ENCODE measurements around the gene CRTC3.
"Not testable (repeated sequence)": the region's sequence is repeated elsewhere in the genome, so short reads cannot be mapped to it uniquely, and the experiment has no call there.

CRTC3 gene

DNA sequence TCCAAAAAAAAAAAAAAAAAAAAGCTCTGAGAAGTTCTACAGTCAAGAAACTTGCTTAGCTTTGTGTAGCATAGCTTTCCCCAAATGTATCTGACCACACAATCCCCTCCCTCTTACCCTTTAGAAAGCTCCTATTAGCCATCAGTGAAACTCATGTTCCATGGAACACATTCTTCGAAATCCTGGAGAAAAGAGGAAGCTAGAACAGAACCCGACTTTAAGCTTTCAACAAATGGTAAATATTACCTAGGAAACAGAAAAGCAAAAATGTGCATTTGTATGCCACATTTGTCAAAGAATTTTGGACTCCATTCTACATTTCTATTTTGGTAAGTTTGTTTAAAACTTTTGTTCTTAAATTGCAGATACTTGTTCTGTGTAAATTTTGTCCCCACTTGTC lies 17.4 kb upstream of the CRTC3 start:
- no peak for TF ChIP-seq ZNF274 (IDR thresholded peaks at IDR 0.05; ENCODE audit: low read depth, low read length)
- H3K4me3 ChIP-seq (ENCODE audit: low read length): no peak overlapping the region

GRCh38 chr15:90512981-90513380 lies 16.7 kb upstream of the CRTC3 start:
- H3K4me3 ChIP-seq (ENCODE audit: low read length): no peak overlapping the region
- no peak for TF ChIP-seq ZNF274 (IDR thresholded peaks at IDR 0.05; ENCODE audit: low read depth, low read length)

DNA sequence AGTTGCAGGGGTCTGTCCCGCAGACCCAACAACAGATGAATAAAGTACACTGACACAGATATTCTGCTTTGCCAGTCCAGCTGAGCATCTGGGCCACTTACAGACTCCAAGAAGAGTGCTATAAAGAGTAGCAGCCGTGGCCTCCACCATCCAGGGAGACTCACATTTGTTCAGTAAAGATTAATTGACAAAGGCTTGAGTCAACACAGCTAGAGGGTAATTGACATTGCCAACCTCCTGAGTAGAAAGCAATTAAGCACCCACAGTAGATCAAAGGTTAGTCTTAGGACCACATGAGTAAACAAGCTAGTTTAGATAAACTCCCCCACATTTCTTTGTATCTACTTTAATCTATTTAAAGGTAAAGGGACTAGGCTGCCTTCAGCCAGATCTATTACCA lies 16.3 kb upstream of the CRTC3 start:
- no peak overlapping the region for H3K4me3 ChIP-seq (ENCODE audit: low read length)
- no peak for TF ChIP-seq ZNF274 (IDR thresholded peaks at IDR 0.05; ENCODE audit: low read depth, low read length)

DNA sequence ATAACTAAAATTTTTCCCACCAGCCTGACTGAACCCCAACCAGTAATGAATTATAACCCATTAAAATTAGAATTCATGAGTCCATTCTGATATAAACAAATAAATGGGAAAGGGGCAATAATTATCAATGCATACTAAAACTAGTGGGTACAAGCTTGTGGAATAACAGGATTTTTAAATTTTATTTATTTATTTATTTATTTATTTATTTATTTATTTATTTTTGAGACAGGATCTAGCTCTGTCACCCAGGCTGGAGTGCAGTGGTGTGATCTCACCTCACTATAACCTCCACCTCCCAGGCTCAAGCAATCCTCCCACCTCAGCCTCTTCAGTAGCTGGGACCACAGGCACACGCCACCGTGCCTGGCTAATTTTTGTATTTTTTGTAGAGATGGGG lies 15.8 kb upstream of the CRTC3 start:
- not testable (repeated sequence) for H3K4me3 ChIP-seq (ENCODE audit: low read length)

DNA sequence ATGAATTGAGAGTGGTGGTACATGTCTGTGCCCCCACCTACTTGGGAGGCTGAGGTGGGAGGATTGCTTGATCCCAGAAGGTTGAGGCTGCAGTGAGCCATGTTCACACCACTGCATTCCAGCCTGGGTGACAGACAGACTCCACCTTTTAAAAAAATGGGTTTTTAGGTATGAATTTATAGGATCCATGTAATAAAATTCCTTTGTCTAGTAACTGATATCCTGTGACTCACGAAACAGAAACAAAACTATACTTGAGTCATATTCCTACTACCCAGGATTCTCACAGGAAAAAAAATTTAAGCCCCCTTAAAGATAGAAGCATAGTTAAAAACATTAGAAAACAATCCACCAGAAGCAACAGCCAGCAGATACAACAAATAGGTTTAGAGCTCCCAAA lies 10.0 kb upstream of the CRTC3 start:
- no peak overlapping the region for H3K4me3 ChIP-seq (ENCODE audit: low read length)
- no peak for TF ChIP-seq ZNF274 (IDR thresholded peaks at IDR 0.05; ENCODE audit: low read depth, low read length)

GRCh38 chr15:90520365-90520764 lies 9.4 kb upstream of the CRTC3 start:
- H3K4me3 ChIP-seq (ENCODE audit: low read length): no peak overlapping the region
- TF ChIP-seq ZNF274 (IDR thresholded peaks at IDR 0.05; ENCODE audit: low read depth, low read length): no peak

DNA sequence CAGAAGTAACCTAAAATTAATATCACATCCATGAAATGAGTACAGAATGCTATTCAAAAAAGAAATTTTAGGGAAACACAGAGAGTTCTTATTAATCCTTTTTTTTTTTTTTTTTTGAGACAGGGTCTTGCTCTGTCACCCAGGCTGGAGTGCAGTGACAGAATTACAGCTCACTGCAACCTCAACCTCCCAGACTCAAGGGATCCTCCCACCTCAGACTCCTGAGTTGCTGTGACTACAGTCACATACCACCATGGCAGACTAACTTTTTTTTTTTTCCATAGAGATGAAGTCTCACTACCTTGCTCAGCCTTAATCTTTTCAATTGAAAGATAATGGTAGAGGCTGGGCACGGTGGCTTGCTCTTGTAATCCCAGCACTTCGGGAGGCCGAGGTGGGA lies 6.3 kb upstream of the CRTC3 start:
- no peak for TF ChIP-seq ZNF274 (IDR thresholded peaks at IDR 0.05; ENCODE audit: low read depth, low read length)

GRCh38 chr15:90524018-90524803 lies 5.5 kb upstream of the CRTC3 start:
- peak overlapping the region; percentile 29; the same call in 1 of the 2 replicates for H3K4me3 ChIP-seq (ENCODE audit: low read length)

More for the DNA sequence above, 6.3 kb upstream of the CRTC3 start:
- H3K4me3 ChIP-seq (ENCODE audit: low read length): no peak overlapping the region

DNA sequence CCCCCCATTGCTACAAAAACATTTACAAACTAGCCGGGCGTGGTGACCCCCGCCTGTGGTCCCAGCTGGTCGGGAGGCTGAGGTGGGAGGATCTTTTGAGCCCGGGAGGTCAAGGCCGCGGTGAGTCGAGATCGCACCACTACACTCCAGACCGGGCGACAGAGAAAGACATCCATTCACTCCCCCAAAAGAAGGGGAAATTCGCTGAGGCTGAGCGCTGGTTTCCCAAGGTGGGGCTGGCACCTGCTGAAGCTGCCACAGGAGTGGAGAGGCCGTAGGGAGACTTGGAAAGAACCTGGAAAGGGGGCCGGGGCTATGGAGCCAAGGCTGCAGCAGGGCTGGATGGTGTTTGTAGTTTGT lies 732 bp upstream of the CRTC3 start:
- peak overlapping the region; percentile 83; the same call in 1 of the 2 replicates for H3K4me3 ChIP-seq (ENCODE audit: low read length)
- TF ChIP-seq ZNF274 (IDR thresholded peaks at IDR 0.05; ENCODE audit: low read depth, low read length): no peak

- no peak for TF ChIP-seq ZNF274 (IDR thresholded peaks at IDR 0.05; ENCODE audit: low read depth, low read length)
- H3K4me3 ChIP-seq (ENCODE audit: low read length): peak overlapping the region; percentile 83
Measured at GRCh38 chr15:90530250-90531051, 728 bp downstream of the CRTC3 start.

GRCh38 chr15:90531147-90531546 lies 1.4 kb downstream of the CRTC3 start:
- peak overlapping the region; percentile 83 for H3K4me3 ChIP-seq (ENCODE audit: low read length)

DNA sequence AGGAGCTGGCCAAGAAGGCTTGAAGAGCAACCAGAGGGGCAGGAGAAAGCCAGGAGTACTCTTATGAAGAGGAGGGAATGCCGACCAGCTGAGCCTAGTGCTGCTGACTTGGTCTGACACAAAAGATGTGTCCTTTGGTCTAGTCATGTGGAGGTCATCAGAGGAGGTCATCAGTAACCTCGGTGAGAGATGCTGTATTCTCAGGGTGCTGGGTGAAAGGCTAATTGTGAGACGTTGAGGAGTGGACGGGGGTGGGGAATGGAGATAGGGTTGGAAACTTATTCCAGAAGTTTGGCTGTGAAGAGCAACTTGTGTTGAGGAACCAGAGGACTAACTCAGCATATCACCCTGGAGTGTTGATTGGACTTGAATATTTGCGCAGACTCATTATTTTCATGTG lies 5.5 kb downstream of the CRTC3 start:
- H3K4me3 ChIP-seq (ENCODE audit: low read length): no peak overlapping the region
- no peak for TF ChIP-seq ZNF274 (IDR thresholded peaks at IDR 0.05; ENCODE audit: low read depth, low read length)

More at GRCh38 chr15:90531147-90531546, 1.4 kb downstream of the CRTC3 start:
- TF ChIP-seq ZNF274 (IDR thresholded peaks at IDR 0.05; ENCODE audit: low read depth, low read length): no peak

GRCh38 chr15:90539789-90540188 lies 10.1 kb downstream of the CRTC3 start:
- no peak overlapping the region for H3K4me3 ChIP-seq (ENCODE audit: low read length)
- no peak for TF ChIP-seq ZNF274 (IDR thresholded peaks at IDR 0.05; ENCODE audit: low read depth, low read length)

GRCh38 chr15:90540768-90541167 lies 11.0 kb downstream of the CRTC3 start:
- no peak overlapping the region for H3K4me3 ChIP-seq (ENCODE audit: low read length)
- no peak for TF ChIP-seq ZNF274 (IDR thresholded peaks at IDR 0.05; ENCODE audit: low read depth, low read length)

DNA sequence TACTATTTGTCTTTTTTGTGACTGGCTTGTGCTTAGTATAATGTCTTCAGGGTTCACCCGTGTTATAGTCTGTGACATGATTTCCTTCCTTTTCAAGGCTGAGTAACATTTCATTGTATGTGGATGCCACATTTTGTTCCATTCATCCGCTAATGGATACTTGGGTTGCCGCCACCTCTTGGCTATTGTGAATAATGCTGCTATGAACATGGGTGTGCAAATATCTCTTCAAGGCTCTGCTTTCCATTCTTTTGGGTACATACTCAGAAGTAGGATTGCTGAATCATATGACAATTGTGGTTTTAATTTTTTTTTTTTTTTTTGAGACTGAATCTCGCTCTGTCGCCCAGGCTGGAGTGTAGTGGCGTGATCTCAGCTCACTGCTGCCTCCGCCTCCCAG lies 15.4 kb downstream of the CRTC3 start:
- no peak overlapping the region for H3K4me3 ChIP-seq (ENCODE audit: low read length)
- TF ChIP-seq ZNF274 (IDR thresholded peaks at IDR 0.05; ENCODE audit: low read depth, low read length): no peak

All from GM08714 (cell line).